HepG2 (cell line): ENCODE measurements around the gene KIF1C. TPM values are rescaled to one million over a fixed set of nuclear protein-coding genes. Genes with fewer than 3 reads are reported as not detected.

Experiments used
- CBX2 ChIP-seq, 2 experiments: fragments of 200-600 bp in 1 of 2; sonication (generic); formaldehyde crosslinking in 1 of 2; IDR thresholded peaks; 2 replicates each; pipeline versions ENCODE4 v1.7.0 to v1.8.1; 2018 to 2022; ENCODE audit warnings: low read depth in 2 of 2, low read length in 1 of 2, mild to moderate bottlenecking in 1 of 2, missing genetic modification reagents in 1 of 2
- CBX5 ChIP-seq: sonication (generic); formaldehyde crosslinking; IDR thresholded peaks from 2 replicates; pipeline ENCODE4 v1.4.0; 2020; ENCODE audit warnings: missing genetic modification reagents, borderline replicate concordance
- FOXA3 ChIP-seq: IDR thresholded peaks from 2 replicates; pipeline ENCODE4 v1.6.1; 2016; ENCODE audit warnings: missing genetic modification reagents, missing compliant biosample characterization
- HCFC1 ChIP-seq: fragments of 150-350 bp; IDR thresholded peaks from 2 replicates; pipeline ENCODE4 v1.6.1; 2014; ENCODE audit warnings: low read depth, low read length
- HNRNPK ChIP-seq: fragments of 200-400 bp; formaldehyde crosslinking; IDR thresholded peaks from 2 replicates; pipeline ENCODE4 v1.6.1; 2018; ENCODE audit warnings: low read length, low read depth, moderate library complexity, mild to moderate bottlenecking; ENCODE audit not compliant: poor library complexity, severe bottlenecking
- MBD4 ChIP-seq: IDR thresholded peaks from 2 replicates; pipeline ENCODE4 v1.6.1; 2012; ENCODE audit warnings: low read length, inconsistent platforms, borderline replicate concordance
- PHB2 ChIP-seq: fragments of 450-650 bp; IDR thresholded peaks from 2 replicates; pipeline ENCODE4 v1.6.1; 2018; ENCODE audit not compliant: partially characterized antibody
- RARA ChIP-seq: IDR thresholded peaks from 2 replicates; pipeline ENCODE4 v1.6.1; 2016; ENCODE audit warnings: missing genetic modification reagents, missing compliant biosample characterization
- RELA ChIP-seq: sonication (generic); formaldehyde crosslinking; IDR thresholded peaks from 2 replicates; pipeline ENCODE4 v1.4.0; 2020; ENCODE audit warnings: missing genetic modification reagents
- RFX3 ChIP-seq: IDR thresholded peaks from 2 replicates; pipeline ENCODE4 v1.6.1; 2016; ENCODE audit warnings: missing biosample characterization, missing genetic modification reagents
- TRIM24 ChIP-seq: sonication (generic); formaldehyde crosslinking; IDR thresholded peaks from 2 replicates; pipeline ENCODE4 v1.8.0; 2022; ENCODE audit warnings: mild to moderate bottlenecking, missing genetic modification reagents
- YEATS4 ChIP-seq: sonication (generic); formaldehyde crosslinking; IDR thresholded peaks from 2 replicates; pipeline ENCODE4 v1.4.0; 2020; ENCODE audit warnings: missing genetic modification reagents, borderline replicate concordance
- ZMYM2 ChIP-seq: sonication (generic); formaldehyde crosslinking; IDR thresholded peaks from 2 replicates; pipeline ENCODE4 v1.8.0; 2022; ENCODE audit warnings: mild to moderate bottlenecking, missing genetic modification reagents
- ZNF121 ChIP-seq: sonication (generic); formaldehyde crosslinking; IDR thresholded peaks from 2 replicates; pipeline ENCODE4 v1.5.0; 2020; ENCODE audit warnings: mild to moderate bottlenecking, missing genetic modification reagents
- ZNF124 ChIP-seq: sonication (generic); formaldehyde crosslinking; IDR thresholded peaks from 2 replicates; pipeline ENCODE4 v1.4.0; 2020; ENCODE audit warnings: missing genetic modification reagents
- ZNF138 ChIP-seq: sonication (generic); formaldehyde crosslinking; IDR thresholded peaks from 2 replicates; pipeline ENCODE4 v1.5.0; 2020; ENCODE audit warnings: mild to moderate bottlenecking, low read depth, missing genetic modification reagents
- ZNF451 ChIP-seq: sonication (generic); formaldehyde crosslinking; IDR thresholded peaks from 2 replicates; pipeline ENCODE4 v1.5.0; 2020; ENCODE audit warnings: mild to moderate bottlenecking, missing genetic modification reagents
- polyA plus RNA-seq, 8 experiments: library from polyadenylated mRNA; depleted of rRNA in 3 of 8; stranded (reverse) in 7 of 8; unstranded in 1 of 8; fragments of >200 nt; fragmentation: Illumina TruSeq in 4 of 8; extraction: Trizol in 4 of 8; gene quantifications; 2 replicates each; pipeline versions ENCODE4 v1.2.1 to v1.2.3, GENCODE V29; 2011 to 2016; ENCODE audit warnings: low read depth in 4 of 8, missing spikeins in 1 of 8, mixed read lengths in 1 of 8; ENCODE audit not compliant: insufficient read depth in 1 of 8
- total RNA-seq, 5 experiments: library from RNA; depleted of rRNA; stranded (reverse); fragments of >200 nt; fragmentation: Illumina TruSeq; extraction: Trizol; gene quantifications; 2 replicates each; pipeline ENCODE4 v1.2.3, GENCODE V29; 2016; ENCODE audit warnings: low read depth in 1 of 5
- TF ChIP-seq, protein P1 (sequence below): sonication (generic); formaldehyde crosslinking; conservative IDR thresholded peaks from 2 replicates; pipeline ENCODE4 v1.8.0; 2022; ENCODE audit warnings: mild to moderate bottlenecking, moderate library complexity, missing genetic modification reagents
- TF ChIP-seq, protein P2 (sequence below): sonication (generic); formaldehyde crosslinking; IDR thresholded peaks from 2 replicates; pipeline ENCODE4 v1.8.0; 2022; ENCODE audit warnings: mild to moderate bottlenecking, missing genetic modification reagents, moderate library complexity
- TF ChIP-seq, protein P3 (sequence below): sonication (generic); formaldehyde crosslinking; conservative IDR thresholded peaks from 2 replicates; pipeline ENCODE4 v1.8.0; 2022; ENCODE audit warnings: low read depth, missing genetic modification reagents
- TF ChIP-seq, protein P4 (sequence below): sonication (generic); formaldehyde crosslinking; IDR thresholded peaks from 2 replicates; pipeline ENCODE4 v1.5.0; 2020; ENCODE audit warnings: missing genetic modification reagents, mild to moderate bottlenecking, borderline replicate concordance
- TF ChIP-seq, protein P5 (sequence below): sonication (generic); formaldehyde crosslinking; IDR thresholded peaks from 2 replicates; pipeline ENCODE4 v1.4.0; 2020; ENCODE audit warnings: missing genetic modification reagents, low read depth, mild to moderate bottlenecking, borderline replicate concordance
- TF ChIP-seq, protein P6 (sequence below): sonication (generic); formaldehyde crosslinking; IDR thresholded peaks from 2 replicates; pipeline ENCODE4 v1.5.0; 2020; ENCODE audit warnings: mild to moderate bottlenecking, missing genetic modification reagents, moderate library complexity

Gene KIF1C
- total and polyA plus RNA-seq, 2 of the 13 experiments (the other 11 are each of a cell fraction or from before 2014, with no cell fraction given), result 70.0 to 104 TPM

DNA sequence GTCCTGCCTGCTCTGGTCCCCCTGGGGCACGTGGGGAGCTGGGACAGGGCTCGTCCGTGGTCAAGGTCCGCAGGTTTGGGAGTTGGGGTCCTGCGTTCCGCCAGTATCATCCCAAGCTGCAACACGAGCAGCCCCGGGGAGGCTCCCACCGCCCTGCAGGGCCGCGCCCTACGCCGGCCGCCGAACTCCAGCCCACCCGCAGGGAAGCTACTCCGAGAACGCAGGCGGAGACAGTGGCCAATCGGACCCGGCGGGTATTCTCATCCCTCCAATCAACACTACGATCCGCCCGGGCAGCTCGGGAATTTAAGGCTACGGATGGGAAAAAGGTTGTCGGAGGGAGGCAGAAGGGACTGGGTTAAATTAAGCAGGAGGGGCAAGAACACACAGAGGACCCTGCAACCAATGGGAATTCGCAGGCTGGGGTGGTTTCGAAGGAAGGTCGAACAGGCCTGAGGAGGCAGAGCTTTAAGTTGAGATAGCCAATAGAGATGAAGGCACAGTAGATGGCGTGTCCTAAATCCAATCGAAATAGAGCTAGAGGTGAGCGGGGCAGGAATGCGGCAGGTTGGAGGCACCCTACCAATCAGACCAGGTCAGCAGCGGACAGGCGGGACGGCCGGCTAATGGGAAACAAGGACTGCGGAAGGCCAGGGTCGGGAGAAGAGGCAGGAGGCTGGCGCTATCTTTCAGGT lies 30.8 kb upstream of the KIF1C start (continued):
- TF ChIP-seq CBX2 (IDR thresholded peaks at IDR 0.05; ENCODE audit: low read depth, low read length) (no peak), CBX2 (CRISPR knock-in tag; IDR thresholded peaks at IDR 0.05; ENCODE audit: low read depth) (no peak), YEATS4 (no peak), ZNF124 (CRISPR knock-in tag) (no peak), RFX3 (CRISPR knock-in tag) (no peak), ZNF451 (CRISPR knock-in tag) (no peak), RELA (no peak), ZNF138 (CRISPR knock-in tag) (0 out of 2 replicates have a peak, but pooled peaks have one; percentile 24), HCFC1 (no peak), ZMYM2 (CRISPR knock-in tag) (no peak), RARA (no peak; the same call in 1 of the 2 replicates), FOXA3 (CRISPR knock-in tag) (0 out of 2 replicates have a peak, but pooled peaks have one; percentile 6), PHB2 (no peak), TRIM24 (CRISPR knock-in tag) (no peak), MBD4 (no peak), ZNF121 (CRISPR knock-in tag) (no peak), HNRNPK (no peak), CBX5 (CRISPR knock-in tag) (no peak)
- TF ChIP-seq, protein P1, sequence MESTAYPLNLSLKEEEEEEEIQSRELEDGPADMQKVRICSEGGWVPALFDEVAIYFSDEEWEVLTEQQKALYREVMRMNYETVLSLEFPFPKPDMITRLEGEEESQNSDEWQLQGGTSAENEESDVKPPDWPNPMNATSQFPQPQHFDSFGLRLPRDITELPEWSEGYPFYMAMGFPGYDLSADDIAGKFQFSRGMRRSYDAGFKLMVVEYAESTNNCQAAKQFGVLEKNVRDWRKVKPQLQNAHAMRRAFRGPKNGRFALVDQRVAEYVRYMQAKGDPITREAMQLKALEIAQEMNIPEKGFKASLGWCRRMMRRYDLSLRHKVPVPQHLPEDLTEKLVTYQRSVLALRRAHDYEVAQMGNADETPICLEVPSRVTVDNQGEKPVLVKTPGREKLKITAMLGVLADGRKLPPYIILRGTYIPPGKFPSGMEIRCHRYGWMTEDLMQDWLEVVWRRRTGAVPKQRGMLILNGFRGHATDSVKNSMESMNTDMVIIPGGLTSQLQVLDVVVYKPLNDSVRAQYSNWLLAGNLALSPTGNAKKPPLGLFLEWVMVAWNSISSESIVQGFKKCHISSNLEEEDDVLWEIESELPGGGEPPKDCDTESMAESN (CRISPR knock-in tag), result no peak
- TF ChIP-seq, protein P2, sequence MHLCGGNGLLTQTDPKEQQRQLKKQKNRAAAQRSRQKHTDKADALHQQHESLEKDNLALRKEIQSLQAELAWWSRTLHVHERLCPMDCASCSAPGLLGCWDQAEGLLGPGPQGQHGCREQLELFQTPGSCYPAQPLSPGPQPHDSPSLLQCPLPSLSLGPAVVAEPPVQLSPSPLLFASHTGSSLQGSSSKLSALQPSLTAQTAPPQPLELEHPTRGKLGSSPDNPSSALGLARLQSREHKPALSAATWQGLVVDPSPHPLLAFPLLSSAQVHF, result no peak
- TF ChIP-seq, protein P3, sequence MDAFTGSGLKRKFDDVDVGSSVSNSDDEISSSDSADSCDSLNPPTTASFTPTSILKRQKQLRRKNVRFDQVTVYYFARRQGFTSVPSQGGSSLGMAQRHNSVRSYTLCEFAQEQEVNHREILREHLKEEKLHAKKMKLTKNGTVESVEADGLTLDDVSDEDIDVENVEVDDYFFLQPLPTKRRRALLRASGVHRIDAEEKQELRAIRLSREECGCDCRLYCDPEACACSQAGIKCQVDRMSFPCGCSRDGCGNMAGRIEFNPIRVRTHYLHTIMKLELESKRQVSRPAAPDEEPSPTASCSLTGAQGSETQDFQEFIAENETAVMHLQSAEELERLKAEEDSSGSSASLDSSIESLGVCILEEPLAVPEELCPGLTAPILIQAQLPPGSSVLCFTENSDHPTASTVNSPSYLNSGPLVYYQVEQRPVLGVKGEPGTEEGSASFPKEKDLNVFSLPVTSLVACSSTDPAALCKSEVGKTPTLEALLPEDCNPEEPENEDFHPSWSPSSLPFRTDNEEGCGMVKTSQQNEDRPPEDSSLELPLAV (CRISPR knock-in tag), result no peak
- TF ChIP-seq, protein P4, sequence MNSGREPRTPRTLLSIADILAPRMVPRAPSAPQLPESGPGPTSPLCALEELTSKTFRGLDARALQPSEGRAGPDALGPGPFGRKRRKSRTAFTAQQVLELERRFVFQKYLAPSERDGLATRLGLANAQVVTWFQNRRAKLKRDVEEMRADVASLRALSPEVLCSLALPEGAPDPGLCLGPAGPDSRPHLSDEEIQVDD (CRISPR knock-in tag), result no peak
- TF ChIP-seq, protein P5, sequence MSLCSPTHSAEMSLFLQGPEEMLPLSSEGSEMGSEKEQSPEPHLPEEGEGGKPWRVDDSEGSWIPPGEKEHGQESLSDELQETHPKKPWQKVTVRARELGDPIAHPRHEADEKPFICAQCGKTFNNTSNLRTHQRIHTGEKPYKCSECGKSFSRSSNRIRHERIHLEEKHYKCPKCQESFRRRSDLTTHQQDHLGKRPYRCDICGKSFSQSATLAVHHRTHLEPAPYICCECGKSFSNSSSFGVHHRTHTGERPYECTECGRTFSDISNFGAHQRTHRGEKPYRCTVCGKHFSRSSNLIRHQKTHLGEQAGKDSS (CRISPR knock-in tag), result peak; percentile 44; the same call in 1 of the 2 replicates
- TF ChIP-seq, protein P6, sequence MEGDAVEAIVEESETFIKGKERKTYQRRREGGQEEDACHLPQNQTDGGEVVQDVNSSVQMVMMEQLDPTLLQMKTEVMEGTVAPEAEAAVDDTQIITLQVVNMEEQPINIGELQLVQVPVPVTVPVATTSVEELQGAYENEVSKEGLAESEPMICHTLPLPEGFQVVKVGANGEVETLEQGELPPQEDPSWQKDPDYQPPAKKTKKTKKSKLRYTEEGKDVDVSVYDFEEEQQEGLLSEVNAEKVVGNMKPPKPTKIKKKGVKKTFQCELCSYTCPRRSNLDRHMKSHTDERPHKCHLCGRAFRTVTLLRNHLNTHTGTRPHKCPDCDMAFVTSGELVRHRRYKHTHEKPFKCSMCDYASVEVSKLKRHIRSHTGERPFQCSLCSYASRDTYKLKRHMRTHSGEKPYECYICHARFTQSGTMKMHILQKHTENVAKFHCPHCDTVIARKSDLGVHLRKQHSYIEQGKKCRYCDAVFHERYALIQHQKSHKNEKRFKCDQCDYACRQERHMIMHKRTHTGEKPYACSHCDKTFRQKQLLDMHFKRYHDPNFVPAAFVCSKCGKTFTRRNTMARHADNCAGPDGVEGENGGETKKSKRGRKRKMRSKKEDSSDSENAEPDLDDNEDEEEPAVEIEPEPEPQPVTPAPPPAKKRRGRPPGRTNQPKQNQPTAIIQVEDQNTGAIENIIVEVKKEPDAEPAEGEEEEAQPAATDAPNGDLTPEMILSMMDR (CRISPR knock-in tag), result no peak
